ENCODE results near the gene CHRNA9.

Gene CHRNA9

GRCh38 chr4:40306976-40307375 lies 28.2 kb upstream of the CHRNA9 start:
- TF ChIP-seq POLR2A (IDR thresholded peaks at IDR 0.05; ENCODE audit: extremely low read depth, insufficient read length) (no peak), MAX (IDR thresholded peaks at IDR 0.05; ENCODE audit: low read depth, low read length) (no peak), MYC (IDR thresholded peaks at IDR 0.05; ENCODE audit: low read depth, low read length) (no peak), CTCF (IDR thresholded peaks at IDR 0.05; ENCODE audit: low read depth, low read length) (no peak)

GRCh38 chr4:40307627-40308497 lies 27.3 kb upstream of the CHRNA9 start:
- peak; percentile 99 for DNase-seq (ENCODE audit: low read depth)
- peak overlapping the region; percentile 37 for H3K4me3 ChIP-seq (ENCODE audit: low read depth, low read length)
- TF ChIP-seq CTCF (IDR thresholded peaks at IDR 0.05; ENCODE audit: low read depth, low read length) = no peak
- TF ChIP-seq MAX (IDR thresholded peaks at IDR 0.05; ENCODE audit: low read depth, low read length) = peak; percentile 41; the same call in 1 of the 2 replicates
- TF ChIP-seq MYC (IDR thresholded peaks at IDR 0.05; ENCODE audit: low read depth, low read length) = peak; percentile 55; the same call in 1 of the 2 replicates

More at GRCh38 chr4:40306976-40307375, 28.2 kb upstream of the CHRNA9 start:
- no peak for DNase-seq (ENCODE audit: low read depth)
- no peak overlapping the region for H3K4me3 ChIP-seq (ENCODE audit: low read depth, low read length)

- peak; percentile 30 for DNase-seq (ENCODE audit: low read depth)
- H3K4me3 ChIP-seq (ENCODE audit: low read depth, low read length) = peak overlapping the region; percentile 37
- TF ChIP-seq CTCF (IDR thresholded peaks at IDR 0.05; ENCODE audit: low read depth, low read length) = no peak
- no peak for TF ChIP-seq MAX (IDR thresholded peaks at IDR 0.05; ENCODE audit: low read depth, low read length)
- no peak for TF ChIP-seq POLR2A (IDR thresholded peaks at IDR 0.05; ENCODE audit: extremely low read depth, insufficient read length)
- TF ChIP-seq MYC (IDR thresholded peaks at IDR 0.05; ENCODE audit: low read depth, low read length) = no peak
These were observed 26.5 kb upstream of the CHRNA9 start for GRCh38 chr4:40308528-40309122.

- H3K4me3 ChIP-seq (ENCODE audit: low read depth, low read length) = no peak overlapping the region
- peak; percentile 91 for DNase-seq (ENCODE audit: low read depth)
- TF ChIP-seq POLR2A (IDR thresholded peaks at IDR 0.05; ENCODE audit: extremely low read depth, insufficient read length) (no peak), MAX (IDR thresholded peaks at IDR 0.05; ENCODE audit: low read depth, low read length) (no peak), MYC (IDR thresholded peaks at IDR 0.05; ENCODE audit: low read depth, low read length) (no peak), CTCF (IDR thresholded peaks at IDR 0.05; ENCODE audit: low read depth, low read length) (peak; percentile 98)
These were observed 25.8 kb upstream of the CHRNA9 start for GRCh38 chr4:40309250-40309774.

GRCh38 chr4:40310225-40310624 lies 24.9 kb upstream of the CHRNA9 start:
- DNase-seq (ENCODE audit: low read depth) = no peak
- no peak overlapping the region for H3K4me3 ChIP-seq (ENCODE audit: low read depth, low read length)
- TF ChIP-seq MAX (IDR thresholded peaks at IDR 0.05; ENCODE audit: low read depth, low read length) = no peak
- no peak for TF ChIP-seq POLR2A (IDR thresholded peaks at IDR 0.05; ENCODE audit: extremely low read depth, insufficient read length)
- TF ChIP-seq MYC (IDR thresholded peaks at IDR 0.05; ENCODE audit: low read depth, low read length) = no peak
- TF ChIP-seq CTCF (IDR thresholded peaks at IDR 0.05; ENCODE audit: low read depth, low read length) = no peak

Measured in NB4 (cell line).